Activated CD4-positive, alpha-beta T cell treated with anti-CD3 and anti-CD28 coated beads, Interleukin-2, Interleukin-6, amounts not matched to agents 100 ng/mL and 50 ng/mL, durations not matched to agents 16 hours and 8 hours (primary cell): ENCODE results near the gene LPP.
A peak's percentile ranks its signal among the peaks of the same experiment; 100 is the strongest.

Source experiments
- DNase-seq: peaks from one replicate; pipeline ENCODE4 v3.0.0-alpha.2; 2020

The LPP gene

DNA sequence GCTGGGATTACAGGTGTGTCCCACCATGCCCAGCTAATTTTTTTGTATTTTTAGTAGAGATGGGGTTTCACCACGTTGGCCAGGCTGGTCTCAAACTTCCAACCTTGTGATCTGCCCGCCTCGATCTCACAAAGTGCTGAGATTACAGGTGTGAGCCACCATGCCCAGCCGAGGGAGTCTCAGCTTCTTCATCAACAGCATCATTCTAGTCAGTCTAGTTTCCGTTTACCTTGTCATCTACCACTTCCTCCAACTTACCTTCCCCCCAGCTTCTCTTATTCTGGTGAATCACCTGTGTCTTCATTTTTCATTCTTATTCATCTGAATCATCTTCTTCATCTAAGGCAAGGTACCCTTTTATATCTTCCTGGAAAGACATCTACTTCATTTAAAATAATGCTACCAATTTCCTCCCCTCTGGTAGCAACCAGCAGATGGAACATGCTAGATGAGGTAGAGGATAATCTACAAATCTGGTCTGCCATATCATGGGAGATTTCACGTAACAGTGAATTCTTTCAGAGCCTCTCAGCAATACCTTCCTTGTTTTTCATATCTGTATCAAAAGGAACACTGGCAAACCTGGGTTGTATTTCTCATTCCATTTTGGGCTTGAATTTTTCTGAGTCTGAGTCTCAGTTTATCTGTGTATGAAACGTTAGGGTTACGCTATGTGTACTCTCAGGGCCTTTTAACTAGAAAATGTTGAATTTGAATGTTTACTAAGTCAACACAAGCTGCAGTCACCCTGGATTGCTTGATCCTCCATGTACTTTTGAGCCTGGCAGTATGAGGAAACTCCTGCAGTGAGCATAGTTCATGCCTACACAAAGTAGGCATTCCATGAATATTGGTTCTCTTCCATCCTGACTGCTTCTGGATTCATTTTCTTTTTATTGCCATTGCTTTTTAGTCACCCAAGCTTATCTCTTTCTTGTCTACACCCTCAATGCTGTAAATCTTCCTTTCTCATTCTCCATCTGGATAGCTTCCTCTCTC lies 16.8 kb downstream of the LPP start:
- DNase-seq = peak; percentile 70

DNA sequence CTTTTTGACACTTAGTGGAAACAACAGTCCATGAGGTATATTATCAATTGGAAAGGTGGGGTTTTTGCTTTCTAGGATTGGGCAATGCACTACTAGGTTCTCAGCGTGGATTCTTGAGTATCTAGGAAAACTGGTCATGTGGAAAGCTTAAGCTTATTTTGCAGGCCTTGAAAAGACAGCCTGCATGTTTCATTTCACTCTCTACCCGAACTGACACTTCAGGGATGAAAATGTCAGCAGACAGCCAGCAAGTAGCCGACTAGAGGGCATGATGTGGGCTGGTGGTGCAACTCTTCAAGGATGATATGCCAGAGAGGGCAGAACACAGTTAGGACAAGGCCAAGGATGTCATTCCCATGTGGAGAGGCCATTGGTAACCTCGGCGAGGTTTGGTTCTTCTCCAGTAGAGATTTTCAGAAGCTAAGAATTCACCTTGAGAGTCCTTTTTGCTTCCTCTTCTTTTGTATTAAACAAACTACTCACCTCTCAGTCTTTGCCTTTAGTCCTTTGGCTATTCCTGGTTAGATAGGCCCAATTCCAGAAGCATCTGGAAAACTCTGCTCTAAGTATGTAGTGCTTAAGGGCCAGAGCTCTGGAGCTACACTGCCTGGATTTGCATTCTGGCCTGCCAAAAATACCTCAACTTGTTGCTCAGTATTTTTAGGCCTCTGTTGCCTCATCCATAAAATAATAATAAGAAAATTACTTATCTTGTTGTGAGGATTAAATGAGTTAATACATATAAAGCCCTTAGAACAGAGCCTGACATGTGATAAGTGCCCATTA lies 17.9 kb downstream of the LPP start:
- DNase-seq = no peak

DNA sequence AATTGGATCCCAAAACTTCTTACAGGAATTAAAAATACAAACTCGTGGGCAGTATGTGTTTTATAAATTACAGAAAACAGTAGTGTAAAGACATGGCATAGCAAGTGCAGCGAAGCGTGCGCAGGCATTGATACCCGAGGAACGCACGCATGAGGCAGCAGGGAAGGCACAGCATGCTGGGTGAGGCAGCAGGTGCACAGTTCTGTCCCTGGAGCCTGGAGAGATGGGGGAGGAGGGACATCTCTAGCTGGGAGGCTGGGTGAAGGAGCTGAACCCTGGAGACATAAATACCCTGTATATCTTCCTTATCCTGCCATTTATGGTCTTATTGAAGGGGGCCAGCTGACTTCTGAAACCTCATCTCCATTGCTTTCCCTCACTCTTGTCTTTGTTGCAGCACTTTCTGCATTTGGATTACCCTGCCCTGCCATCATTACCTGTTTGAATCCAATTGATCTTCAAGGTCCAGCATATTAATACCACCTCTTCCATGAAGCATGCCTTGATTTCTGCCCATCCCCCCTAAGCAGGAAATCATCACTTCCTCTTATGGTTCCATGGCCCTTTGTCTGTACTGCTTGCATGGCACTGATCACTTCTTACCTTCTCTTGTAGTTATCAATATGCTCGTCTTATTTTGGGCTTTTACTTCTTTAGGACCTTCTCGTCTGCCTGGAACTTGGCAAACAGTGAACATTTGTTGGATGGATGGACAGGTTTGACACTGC lies 20.5 kb downstream of the LPP start:
- no peak for DNase-seq

DNA sequence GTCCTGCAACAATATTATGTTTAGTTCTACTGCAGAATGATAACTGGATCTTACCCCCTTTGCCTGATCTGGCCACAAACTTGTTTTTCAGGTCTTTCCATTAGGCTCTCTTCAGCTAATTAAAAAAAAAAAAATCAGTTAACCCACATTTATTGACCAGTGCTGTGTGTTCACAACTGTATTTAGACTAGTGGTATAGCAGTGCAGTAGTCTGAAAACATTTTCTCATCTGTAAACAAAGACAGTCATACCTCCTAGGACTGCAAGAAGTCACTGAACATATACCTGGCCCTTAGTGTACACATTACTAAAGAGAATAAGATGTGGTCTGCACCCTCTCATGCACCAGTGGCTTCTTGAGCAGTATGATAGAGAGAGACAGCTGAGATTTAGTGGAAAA lies 22.5 kb downstream of the LPP start:
- no peak for DNase-seq

DNA sequence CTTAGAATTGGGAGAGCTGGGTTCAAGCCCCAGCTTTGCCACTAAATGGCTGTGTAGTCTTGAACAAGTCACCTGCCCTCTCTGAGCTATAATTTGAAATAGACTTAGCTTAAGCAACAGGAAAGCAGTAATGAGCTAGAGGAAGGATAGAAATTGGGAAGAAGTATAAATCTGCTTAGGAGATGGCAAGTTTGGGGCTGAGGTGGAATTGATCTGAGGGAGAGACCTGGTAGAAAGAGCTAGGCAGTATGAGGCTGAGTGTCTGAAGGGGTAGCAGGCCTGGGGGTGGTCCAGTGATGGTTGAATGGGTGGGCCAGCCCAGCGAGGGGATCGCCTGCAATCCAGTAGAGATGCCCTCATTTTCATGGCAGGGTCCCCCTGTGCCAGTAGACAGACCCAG lies 22.9 kb downstream of the LPP start:
- no peak for DNase-seq

DNA sequence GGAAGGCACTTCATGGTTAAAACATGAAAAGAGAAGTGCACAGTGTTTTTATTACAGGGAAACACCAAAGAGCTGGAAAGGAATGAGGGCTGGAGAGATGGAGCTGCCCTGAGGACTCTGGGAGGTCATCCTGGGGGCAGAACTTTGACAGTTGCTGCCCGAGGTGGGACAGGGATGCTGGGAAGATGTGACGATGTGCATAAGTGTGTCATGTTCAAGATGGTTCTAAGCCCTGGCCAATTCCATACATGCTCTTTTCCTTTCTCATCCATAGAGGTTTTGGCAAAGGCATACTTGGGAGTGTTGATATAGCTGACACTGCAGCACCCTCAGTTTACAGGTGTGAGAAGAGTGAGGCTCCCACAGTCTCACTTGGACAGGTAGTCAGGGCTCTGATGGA lies 23.8 kb downstream of the LPP start:
- DNase-seq = no peak

DNA sequence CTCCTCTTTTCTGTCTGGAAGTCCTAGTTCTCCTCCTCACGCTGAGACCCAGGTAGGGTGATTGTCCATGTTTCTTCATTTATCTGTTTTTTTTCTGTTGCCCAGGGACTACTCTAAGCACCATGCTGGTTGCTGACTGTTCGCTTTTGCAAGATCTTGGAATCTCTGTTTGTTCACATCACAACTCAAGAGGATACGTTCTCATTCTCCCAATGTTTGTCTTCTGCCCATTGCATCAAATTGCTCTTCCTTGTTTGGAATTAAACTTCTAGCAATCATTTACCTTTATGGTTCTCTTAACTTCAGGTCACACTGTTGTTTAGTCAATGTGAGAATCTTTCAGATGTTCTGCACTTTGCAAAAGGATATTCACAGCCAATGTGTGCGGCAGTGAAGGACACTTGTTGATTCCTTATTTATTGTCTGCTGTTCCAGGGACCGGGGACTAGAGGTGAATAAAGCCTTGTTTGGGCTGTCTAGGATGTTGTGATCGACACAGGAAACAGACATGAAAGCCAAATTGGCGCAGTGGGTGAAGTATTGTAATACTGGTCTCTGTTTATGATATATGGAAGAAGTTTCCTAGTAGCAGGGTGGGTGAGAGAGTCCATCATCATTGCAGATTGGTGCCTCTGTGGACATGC lies 24.5 kb downstream of the LPP start:
- DNase-seq = no peak

DNA sequence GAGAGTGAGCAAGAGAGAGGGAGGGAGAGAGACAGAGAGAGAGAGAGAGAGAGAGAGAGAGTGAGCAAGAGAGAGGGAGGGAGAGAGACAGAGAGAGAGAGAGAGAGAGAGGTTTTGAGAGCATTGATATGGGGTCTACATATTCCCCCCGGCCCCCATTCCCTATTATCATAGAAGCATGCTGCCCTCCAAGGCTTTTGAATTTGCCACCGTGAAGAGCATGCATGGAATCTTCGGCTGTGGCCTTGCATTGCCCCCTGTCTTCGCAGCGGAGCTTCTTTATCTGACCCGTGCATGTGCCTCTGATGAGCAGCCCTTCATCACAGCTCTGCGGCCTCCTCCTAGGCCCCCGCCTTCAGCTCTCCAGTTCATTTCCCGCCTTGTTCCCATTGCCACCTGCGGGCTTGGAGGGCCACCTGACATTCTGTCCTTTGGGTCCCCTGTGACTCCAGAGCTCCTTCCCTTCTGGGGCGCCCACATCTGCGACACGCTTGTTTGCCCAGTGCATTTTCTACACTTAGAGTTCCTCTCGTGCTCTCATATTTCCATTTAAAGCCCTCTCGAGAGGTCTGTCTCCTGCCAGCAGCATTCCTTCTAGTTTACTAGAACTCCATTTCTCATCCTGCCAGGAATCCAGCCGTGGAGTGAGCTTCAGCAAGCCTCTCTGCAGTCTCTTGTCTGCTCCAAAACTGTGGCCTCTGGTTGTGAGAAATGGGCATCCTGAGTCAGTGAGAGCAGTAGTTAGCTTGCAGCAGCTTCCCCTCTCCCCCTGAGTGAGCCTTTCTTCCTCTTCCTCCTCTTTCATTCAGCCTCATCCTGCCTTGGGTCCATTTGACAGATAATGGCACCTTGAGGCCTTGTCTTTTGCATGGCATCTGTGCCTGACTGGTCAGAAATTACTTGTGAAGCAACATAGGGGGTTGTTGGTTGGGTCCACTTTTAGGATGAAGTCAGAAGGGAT lies 25.3 kb downstream of the LPP start:
- no peak for DNase-seq

DNA sequence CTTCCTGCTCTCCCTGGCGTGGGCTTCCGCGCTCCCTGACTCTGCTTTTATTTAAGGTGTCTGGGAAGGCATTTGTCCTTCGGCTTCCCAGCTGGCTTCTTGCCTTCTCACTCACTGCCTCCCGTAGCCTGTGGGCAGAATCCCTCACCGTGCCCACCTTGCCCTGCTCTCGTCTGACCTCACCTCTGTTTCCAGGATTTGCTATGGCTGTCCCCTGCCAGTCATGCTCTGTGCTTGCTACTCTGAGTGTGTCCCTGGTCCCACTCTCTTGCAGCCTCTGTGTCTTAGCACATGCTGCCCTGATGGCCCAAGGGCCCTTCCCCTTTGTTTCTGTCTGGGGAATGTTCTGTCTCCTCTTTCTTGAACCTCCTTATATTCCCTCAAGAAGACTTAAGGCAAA lies 26.2 kb downstream of the LPP start:
- no peak for DNase-seq

DNA sequence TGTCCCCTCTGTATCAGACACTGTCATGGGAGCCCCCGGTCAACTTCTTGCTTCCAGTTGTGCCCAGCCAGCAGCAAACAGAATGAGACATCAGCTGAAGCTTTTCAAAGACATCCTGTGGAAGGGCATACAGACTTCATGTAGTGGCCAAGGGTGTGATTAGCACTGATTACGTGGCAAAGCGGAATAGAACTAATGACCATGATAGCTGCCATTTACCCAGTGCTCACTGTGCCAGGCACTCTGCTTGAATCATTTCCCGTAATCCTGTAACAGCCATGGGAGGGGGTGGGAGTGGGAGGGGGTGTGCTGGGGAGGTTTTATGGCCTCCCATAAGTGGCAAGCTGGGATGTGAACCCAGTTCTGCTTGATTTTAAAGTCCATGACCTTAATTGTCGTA lies 29.5 kb downstream of the LPP start:
- DNase-seq = no peak

DNA sequence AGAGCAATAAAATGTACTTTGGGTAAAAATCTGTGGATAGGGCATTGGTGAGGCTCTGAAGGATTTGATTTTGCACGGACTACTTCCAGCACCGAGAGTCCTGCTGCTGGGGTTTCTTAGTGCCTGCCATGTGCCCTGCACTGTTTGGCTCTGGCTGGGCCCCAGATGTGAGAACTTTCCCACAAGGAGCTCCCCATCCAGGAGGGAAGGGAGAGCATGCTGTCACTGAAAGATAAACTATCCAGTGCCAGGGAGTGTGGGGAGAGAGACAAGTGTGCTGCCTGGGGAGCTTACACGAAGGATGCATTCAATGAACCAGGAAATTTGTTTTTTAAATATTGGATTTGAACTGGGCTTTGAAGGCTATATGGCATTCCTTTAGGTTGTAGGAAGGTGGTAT lies 30.2 kb downstream of the LPP start:
- DNase-seq = no peak

DNA sequence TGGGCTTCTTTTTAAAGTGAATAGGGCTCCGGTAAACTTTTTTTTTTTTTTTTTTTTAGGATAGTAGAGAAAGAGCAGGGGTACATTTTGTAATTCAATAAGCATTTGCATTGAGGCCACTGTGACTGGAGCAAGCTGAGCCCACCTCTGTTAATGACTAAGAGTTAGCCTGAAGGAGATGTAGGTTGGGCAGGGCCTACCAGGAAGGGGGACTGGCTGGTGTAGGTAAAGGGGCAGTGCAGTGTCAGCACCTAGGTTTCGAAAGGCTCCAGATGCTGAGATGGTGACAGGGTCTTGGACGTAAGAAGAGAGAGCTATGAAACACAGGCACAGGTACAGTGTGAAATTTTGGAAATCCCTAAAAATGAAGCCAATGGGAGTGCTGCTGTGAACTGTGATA lies 30.7 kb downstream of the LPP start:
- no peak for DNase-seq

DNA sequence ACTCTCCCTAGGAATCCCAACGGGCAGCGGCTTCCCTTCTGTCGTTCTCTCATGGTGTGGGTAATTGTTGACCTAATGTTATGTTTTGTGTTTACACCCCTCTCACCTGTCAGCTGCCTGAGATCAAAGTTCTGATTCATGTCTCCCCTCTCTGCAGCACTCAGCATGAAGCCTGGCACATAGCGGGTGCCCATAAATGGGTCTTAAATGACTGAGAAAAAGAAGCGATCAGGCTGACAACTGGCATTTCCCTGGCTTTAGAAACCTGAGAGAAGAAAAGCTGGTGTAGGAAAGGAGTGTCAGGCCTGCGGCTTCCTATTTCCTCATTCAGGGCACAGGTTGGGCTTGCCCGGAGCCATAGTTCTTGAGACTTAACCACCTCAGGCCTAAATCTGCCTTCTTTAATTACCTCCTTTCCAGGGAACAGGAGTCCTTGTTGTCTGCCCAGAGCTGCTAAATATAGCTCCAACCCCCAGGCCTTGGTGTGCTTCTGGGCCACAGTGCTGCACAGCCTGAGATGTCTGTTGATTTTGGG lies 31.8 kb downstream of the LPP start:
- DNase-seq = no peak

DNA sequence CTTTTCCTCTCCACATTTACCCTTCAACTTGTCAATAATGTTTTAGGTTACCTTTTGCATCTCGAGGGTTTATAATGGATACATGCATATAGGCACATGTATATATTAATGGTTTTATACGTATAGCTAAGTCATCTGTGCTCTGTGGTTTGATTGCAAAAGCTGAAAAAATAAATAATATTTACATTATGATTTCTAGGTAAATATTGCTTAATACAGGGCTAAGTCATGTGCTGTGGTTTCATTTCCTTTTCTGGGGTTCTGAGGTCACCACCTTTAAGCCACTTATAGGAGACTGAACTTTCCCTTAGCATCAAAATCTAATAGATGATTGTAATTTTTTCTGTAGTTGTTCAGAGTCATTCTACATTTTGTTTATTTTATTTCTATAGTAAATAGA lies 33.1 kb downstream of the LPP start:
- no peak for DNase-seq

DNA sequence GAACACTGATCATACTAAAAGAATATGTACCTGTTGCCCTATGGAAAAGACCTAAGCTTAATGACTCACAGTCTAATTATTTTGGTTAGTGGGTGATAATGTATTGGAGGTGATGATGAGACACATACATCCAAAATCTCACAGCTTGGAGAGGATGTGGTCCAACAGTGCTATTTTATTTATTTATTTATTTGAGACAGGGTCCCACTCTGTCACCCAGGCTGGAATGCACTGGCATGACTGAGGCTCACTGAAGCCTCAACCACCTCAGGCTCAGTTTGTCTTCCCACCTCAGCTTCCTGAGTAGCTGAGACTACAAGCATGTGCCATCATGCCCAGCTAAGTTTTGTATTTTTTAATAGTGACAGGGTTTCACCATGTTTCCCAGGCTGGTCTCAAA lies 35.0 kb downstream of the LPP start:
- DNase-seq = no peak

DNA sequence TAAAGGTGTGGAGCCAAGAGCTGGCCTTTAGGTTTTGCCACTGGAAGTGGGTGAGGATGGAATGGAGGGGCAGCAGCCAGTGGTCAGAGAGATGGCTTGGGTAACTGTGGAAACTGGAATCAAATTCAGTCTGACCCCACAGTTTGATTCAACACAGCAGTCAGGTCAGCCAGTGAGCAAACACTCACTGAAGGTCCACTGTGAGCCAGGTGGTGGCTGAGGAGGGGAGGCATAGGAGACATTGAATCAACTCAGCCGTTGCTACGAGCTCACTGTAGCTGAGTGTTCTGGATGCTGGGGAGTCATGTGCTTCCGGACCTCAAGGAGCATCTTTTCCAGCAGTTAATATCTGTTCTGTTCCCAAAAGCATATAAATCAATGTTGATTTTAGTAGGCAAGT lies 37.5 kb downstream of the LPP start:
- no peak for DNase-seq

DNA sequence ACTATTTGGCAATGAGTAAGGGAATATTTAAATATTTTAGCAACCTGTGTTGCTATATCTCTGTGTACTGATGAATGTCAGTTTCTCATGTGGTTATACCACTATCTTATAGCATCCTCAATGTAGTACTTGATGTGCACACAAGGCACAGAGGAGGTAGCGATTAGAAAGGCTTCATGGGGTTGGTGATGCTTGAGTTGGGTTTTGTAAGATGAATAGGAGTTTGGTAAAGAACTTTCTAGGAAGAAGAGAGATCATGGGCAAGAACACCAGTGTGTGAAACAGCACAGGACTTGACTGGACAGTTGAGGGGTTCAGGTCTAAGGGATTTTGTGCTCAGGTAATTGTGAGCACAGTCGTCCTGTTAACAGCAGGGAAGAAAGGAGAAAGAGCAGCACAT lies 38.1 kb downstream of the LPP start:
- no peak for DNase-seq

DNA sequence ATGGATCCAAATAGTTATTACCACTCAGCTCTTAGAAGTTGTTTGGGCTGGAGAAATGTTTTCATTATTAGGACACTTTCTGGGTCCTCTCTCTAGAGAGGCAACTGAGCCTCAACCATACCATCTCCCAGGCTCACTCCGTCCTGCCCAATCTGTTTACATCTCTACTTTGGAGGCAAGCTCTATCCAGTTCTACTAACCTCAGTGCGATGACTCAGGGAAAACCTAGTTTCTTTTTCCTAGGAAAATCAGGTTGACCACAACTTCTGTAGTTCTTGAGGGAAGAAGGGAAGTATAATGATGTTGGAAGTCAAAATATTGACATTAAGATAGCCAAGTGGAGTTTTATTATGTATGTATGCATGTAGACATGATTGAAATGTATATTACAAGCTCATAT lies 40.4 kb downstream of the LPP start:
- DNase-seq = no peak

DNA sequence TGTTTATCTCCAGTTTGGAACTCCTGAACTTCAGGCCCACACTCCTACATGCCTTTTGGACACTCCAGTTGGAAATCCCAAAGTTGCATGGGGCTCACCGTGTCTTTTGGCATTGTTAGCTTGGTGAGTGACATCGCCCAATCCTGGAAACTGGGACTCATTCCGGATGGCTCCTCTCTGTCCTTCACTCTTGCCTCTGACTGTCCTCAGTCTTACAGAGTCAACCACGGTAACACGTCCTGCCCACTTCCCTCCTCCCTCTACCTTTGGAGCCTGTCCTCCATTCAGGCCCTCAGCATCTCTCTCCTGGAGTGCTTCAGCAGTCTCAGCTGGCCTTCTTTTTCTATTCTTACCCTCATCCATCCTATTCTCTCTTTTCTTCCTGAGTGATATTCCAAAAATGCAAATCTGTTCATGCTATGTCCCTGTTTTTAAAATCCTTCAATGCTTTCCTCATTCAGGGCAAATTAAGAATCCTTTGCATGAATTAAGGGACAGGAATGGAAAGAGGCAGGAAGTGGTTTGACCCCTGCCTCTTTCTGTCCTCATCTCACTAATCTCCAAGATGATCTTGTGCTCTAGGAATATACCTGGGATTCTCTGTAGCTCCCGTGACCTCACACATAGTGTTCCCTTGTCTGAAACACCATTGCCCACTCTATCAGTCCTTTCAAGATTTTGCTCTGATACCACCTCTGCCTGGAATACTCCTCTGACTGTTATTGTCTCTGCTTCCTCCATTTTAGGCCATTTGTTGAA lies 42.5 kb downstream of the LPP start:
- no peak for DNase-seq

DNA sequence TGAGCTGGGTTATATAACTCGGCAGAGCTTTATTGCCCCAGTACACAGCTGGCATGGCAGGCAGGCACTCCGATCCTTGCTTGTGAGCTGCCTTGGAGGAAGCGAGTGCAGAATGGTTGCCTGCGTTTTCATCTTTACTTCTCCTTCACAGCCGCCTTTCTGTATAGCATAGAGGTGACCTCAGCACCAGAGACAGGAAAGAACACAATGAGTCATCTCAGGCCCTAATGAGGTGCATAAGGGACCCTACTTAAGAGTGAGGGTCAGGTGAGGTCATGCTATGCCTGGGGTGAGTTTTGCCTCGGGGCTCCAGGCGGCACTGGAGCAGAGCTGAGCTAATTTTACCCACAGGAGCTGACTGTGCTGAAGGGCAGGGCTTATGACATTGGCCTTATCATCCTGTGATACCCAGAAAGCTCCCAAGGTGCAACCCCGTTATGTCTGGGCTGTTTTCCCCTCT lies 43.5 kb downstream of the LPP start:
- DNase-seq = peak; percentile 23

DNA sequence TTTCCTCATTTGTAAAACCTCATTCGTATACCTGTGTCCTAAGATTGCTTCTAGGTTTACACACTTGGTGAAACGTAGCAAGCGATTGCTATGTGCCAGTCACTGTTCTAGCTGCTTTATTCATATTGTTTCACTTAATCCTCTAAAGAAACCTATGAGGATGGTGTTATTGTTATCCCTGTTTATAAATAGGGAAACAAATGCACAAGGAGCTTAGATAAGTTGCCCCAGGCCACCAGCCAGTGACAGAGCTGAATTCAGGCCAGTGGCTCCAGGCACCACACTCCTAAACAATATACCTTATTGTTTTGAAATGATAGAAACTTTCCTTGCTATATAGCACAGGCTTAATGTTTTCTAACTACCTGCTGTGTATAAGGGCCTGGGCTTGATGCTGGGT lies 44.0 kb downstream of the LPP start:
- DNase-seq = no peak
